Measurements from ENCODE around the gene ZIC4.

Gene ZIC4

DNA sequence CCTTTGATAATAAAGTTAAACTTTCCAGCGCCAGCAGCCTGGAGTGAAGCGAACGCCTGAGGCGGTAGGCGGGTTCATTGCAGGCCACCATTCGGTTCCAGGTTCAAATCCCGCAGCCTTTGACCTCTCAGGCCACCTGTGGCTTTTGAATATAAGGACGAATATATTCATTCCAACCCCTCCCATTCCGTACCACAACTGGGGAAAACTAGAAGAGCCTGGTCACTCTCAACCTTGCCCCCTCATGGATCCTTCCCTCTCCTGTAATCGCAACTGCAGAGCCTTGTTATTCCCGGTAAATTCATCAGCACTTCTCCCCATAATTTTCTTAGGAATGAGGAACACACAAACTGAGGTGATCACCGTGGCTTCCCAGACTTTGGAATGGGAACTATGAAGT, 35.2 kb downstream of the ZIC4 start:
- no peak for DNase-seq (ENCODE audit: low spot score)
- TF ChIP-seq, protein P1, sequence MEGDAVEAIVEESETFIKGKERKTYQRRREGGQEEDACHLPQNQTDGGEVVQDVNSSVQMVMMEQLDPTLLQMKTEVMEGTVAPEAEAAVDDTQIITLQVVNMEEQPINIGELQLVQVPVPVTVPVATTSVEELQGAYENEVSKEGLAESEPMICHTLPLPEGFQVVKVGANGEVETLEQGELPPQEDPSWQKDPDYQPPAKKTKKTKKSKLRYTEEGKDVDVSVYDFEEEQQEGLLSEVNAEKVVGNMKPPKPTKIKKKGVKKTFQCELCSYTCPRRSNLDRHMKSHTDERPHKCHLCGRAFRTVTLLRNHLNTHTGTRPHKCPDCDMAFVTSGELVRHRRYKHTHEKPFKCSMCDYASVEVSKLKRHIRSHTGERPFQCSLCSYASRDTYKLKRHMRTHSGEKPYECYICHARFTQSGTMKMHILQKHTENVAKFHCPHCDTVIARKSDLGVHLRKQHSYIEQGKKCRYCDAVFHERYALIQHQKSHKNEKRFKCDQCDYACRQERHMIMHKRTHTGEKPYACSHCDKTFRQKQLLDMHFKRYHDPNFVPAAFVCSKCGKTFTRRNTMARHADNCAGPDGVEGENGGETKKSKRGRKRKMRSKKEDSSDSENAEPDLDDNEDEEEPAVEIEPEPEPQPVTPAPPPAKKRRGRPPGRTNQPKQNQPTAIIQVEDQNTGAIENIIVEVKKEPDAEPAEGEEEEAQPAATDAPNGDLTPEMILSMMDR (IDR thresholded peaks at IDR 0.05; ENCODE audit: extremely low read depth, insufficient read depth, missing control alignments) = no peak
- in situ Hi-C loops (cut with MboI; ENCODE audit: low pct_unique_long_range_greater_than_20kb, low sequenced_read_pairs, unreplicated experiment) = no loop called here

DNA sequence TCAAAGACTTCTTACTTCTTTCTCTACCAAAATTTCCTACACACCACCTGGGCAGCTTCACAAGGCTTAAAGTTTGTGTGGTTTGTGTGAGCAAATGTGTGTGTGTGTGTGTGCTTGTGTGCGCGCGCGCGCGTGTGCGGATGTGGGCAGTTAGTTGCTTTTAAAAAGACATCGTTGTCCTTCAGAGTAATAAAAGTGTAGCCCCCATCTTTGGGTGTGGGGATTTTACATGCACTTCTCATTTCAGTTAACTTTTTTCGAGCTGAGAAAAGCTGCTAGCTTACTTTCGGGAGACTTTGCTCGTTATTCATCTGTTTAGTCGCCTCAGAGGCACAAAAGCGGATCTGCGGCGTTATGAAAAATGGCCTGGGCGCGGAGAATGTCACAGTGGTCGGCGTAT, 36.0 kb downstream of the ZIC4 start:
- no peak for DNase-seq (ENCODE audit: low spot score)
- TF ChIP-seq, protein P1 (IDR thresholded peaks at IDR 0.05; ENCODE audit: extremely low read depth, insufficient read depth, missing control alignments) = no peak
- in situ Hi-C loops (cut with MboI; ENCODE audit: low pct_unique_long_range_greater_than_20kb, low sequenced_read_pairs, unreplicated experiment) = no loop called here

DNA sequence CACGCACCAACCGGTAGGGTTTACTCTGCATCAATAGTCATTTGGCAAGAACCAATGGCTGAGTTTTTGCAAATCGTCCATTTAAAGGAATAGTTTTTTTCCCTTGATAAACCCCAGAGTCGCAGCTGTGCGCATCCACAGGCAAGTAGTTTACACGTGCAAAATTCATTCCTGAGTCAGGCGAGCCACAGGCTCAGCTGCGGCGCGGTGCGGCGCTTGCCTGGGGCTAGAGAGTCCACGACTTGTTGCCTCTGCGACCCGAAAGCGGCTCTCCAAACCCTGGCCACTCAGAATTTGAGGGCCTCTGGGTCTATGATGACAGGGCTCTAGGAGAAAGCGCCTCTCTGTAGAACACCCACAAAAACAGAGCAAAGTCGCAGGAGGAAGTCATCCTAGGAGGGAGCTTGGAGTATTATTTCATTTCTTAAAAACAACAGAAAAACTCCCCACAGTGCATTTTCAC, 36.7 kb downstream of the ZIC4 start:
- DNase-seq (ENCODE audit: low spot score) = no peak
- TF ChIP-seq, protein P1 (IDR thresholded peaks at IDR 0.05; ENCODE audit: extremely low read depth, insufficient read depth, missing control alignments) = no peak
- in situ Hi-C loops (cut with MboI; ENCODE audit: low pct_unique_long_range_greater_than_20kb, low sequenced_read_pairs, unreplicated experiment) = no loop called here

DNA sequence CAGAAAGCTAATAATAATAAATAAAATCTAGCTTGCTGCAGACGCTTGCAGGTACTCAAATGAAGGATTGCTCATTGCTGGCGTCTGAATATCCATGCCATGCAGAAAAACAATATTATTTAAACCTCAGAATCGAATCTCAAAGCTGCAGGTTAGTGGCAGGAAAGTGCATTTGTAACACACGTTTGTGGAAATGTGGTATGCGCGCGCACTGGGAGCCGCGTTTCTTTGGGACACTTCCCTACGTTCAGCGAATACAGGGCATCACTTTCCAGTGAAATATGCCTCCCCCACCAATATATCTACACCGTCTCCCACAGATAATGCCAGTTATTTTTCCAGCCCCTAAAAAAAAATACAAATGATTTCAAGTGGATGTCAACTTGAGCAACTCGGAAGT, 37.1 kb downstream of the ZIC4 start:
- DNase-seq (ENCODE audit: low spot score) = no peak
- in situ Hi-C loops (cut with MboI; ENCODE audit: low pct_unique_long_range_greater_than_20kb, low sequenced_read_pairs, unreplicated experiment) = no loop called here
- TF ChIP-seq, protein P1 (IDR thresholded peaks at IDR 0.05; ENCODE audit: extremely low read depth, insufficient read depth, missing control alignments) = no peak

DNA sequence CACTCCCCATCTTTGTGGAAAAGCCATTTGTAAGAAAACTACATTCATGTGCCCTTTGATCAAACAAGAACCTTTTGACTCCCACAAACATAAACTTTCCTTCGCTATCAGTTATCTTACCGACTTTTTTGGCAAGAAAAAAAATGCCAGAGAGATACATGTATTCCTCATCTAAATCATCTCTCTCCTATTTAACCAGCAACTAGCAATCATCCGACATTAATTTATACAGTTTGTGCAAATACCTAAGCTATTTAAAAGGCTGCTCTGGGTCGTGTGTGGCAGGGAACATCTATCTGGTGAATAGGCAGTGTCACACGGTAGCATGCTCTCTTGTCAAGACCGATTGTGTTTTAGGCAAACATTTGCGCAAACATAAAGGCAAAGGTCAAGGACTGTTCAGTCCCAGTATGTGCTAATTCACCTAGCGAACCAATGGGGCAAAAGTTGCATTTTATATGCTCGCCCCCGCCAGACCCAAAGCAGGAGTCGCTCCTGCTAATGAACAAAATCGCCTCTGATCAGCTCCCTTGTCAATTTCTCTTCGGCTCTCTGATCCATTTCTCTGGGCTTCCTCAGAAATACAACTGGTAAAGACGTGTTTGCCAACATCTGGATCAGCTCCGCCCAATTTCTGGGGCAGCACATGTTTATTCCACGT, 37.7 kb downstream of the ZIC4 start:
- no peak for DNase-seq (ENCODE audit: low spot score)
- TF ChIP-seq, protein P1 (IDR thresholded peaks at IDR 0.05; ENCODE audit: extremely low read depth, insufficient read depth, missing control alignments) = no peak
- in situ Hi-C loops (cut with MboI; ENCODE audit: low pct_unique_long_range_greater_than_20kb, low sequenced_read_pairs, unreplicated experiment) = no loop called here

DNA sequence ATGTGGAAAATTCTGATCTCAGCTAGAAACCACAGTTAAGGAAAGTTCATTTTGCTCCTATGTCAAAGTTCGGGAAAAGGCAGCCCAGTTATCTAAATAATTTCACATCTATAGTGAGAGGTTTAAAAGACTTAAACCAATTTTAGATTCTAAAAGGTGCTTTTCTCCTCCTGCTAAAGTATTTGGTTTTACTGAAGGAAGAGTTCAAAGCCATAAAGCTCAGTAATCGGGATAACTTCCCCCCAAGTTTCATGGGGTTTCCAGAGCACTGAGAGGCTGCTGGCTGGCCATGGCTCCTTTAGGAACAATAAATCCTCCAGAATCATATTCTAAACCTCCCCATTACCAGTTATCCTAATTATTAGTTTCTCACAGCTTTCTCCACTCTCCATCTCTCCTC, 38.2 kb downstream of the ZIC4 start:
- TF ChIP-seq, protein P1 (IDR thresholded peaks at IDR 0.05; ENCODE audit: extremely low read depth, insufficient read depth, missing control alignments) = no peak
- DNase-seq (ENCODE audit: low spot score) = no peak
- in situ Hi-C loops (cut with MboI; ENCODE audit: low pct_unique_long_range_greater_than_20kb, low sequenced_read_pairs, unreplicated experiment) = no loop called here

Data from GM13977 (cell line).